ENCODE measurements around the gene KRT79. TPM values are rescaled to one million over a fixed set of nuclear protein-coding genes. Genes with fewer than 3 reads are reported as not detected.

KRT79 gene
- polyA plus RNA-seq, 1 donor from 2014 or later, result not detected

- no peak overlapping the region for H3K4me2 ChIP-seq (ENCODE audit: low read length)
- no peak overlapping the region for H3K27ac ChIP-seq (ENCODE audit: low read length)
- H3K36me3 ChIP-seq (ENCODE audit: insufficient read depth, low read length), result no peaks in the 10 kb centered on the region
- no peaks in the 10 kb centered on the region for H3K9me3 ChIP-seq (ENCODE audit: low read length)
- TF ChIP-seq EZH2 (IDR thresholded peaks at IDR 0.05; ENCODE audit: borderline replicate concordance, insufficient read depth, low read length, poor library complexity, severe bottlenecking), result no peak
- TF ChIP-seq EP300 (conservative IDR thresholded peaks at IDR 0.05; ENCODE audit: poor library complexity, severe bottlenecking), result no peak
- TF ChIP-seq, protein P1, sequence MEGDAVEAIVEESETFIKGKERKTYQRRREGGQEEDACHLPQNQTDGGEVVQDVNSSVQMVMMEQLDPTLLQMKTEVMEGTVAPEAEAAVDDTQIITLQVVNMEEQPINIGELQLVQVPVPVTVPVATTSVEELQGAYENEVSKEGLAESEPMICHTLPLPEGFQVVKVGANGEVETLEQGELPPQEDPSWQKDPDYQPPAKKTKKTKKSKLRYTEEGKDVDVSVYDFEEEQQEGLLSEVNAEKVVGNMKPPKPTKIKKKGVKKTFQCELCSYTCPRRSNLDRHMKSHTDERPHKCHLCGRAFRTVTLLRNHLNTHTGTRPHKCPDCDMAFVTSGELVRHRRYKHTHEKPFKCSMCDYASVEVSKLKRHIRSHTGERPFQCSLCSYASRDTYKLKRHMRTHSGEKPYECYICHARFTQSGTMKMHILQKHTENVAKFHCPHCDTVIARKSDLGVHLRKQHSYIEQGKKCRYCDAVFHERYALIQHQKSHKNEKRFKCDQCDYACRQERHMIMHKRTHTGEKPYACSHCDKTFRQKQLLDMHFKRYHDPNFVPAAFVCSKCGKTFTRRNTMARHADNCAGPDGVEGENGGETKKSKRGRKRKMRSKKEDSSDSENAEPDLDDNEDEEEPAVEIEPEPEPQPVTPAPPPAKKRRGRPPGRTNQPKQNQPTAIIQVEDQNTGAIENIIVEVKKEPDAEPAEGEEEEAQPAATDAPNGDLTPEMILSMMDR (IDR thresholded peaks at IDR 0.05; ENCODE audit: poor library complexity, severe bottlenecking), result no peak
- no peak for TF ChIP-seq SMC3 (conservative IDR thresholded peaks at IDR 0.05; ENCODE audit: poor library complexity)
- TF ChIP-seq POLR2AphosphoS5 (IDR thresholded peaks at IDR 0.05), result no peak
- no peak for TF ChIP-seq TAF1 (IDR thresholded peaks at IDR 0.05; ENCODE audit: low read depth)
- no peak for TF ChIP-seq MXI1 (conservative IDR thresholded peaks at IDR 0.05; ENCODE audit: poor library complexity, severe bottlenecking)
- no peak for TF ChIP-seq REST (IDR thresholded peaks at IDR 0.05; ENCODE audit: borderline replicate concordance)
- no peak for TF ChIP-seq RAD21 (conservative IDR thresholded peaks at IDR 0.05)
- no peak overlapping the region for H3K4me3 ChIP-seq (ENCODE audit: low read length)
- no peaks in the 10 kb centered on the region for H3F3A ChIP-seq (ENCODE audit: insufficient read depth, low read length, poor library complexity, severe bottlenecking)
- no peak overlapping the region for H2AFZ ChIP-seq (ENCODE audit: low read depth, low read length)
- no peaks in the 10 kb centered on the region for H3K79me2 ChIP-seq (replicated peaks; ENCODE audit: insufficient read depth, low read length)
- H3K27me3 ChIP-seq (ENCODE audit: insufficient read depth, low read depth, low read length), result no peaks in the 10 kb centered on the region
- no peaks in the 10 kb centered on the region for H4K20me1 ChIP-seq (ENCODE audit: insufficient read depth)
- no peaks in the 10 kb centered on the region for H3K9me2 ChIP-seq (ENCODE audit: insufficient read depth, low read length)
- no peak overlapping the region for H3K9ac ChIP-seq (ENCODE audit: low read length)
These were observed 18.2 kb downstream of the KRT79 start for GRCh38 chr12:52815676-52816588.

DNA sequence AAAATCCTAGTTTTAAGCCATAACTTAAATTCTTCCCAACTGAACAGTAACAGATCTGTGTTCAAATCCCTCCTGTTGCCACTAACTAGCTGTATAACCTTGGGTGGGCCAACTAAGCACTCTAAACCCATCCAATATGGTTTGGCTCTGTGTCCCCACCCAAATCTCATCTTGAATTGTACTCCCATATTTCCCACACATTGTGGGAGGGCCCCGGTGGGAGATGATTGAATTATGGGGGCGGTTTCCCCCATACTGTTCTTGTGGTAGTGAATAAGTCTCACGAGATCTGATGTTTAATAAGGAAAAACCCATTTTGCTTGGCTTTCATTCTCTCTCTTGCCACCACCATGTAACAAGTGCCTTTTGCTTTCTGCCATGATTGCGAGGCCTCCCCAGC is 18.9 kb downstream of the KRT79 start:
- H3K9me2 ChIP-seq (ENCODE audit: insufficient read depth, low read length), result no peaks in the 10 kb centered on the region
- H3K27ac ChIP-seq (ENCODE audit: low read length), result no peak overlapping the region
- H4K20me1 ChIP-seq (ENCODE audit: insufficient read depth), result no peaks in the 10 kb centered on the region
- H3K36me3 ChIP-seq (ENCODE audit: insufficient read depth, low read length), result no peaks in the 10 kb centered on the region
- H3K4me2 ChIP-seq (ENCODE audit: low read length), result no peak overlapping the region
- no peak overlapping the region for H3K9ac ChIP-seq (ENCODE audit: low read length)
- H3K4me3 ChIP-seq (ENCODE audit: low read length), result no peak overlapping the region
- TF ChIP-seq REST (IDR thresholded peaks at IDR 0.05; ENCODE audit: borderline replicate concordance), result no peak
- TF ChIP-seq EP300 (conservative IDR thresholded peaks at IDR 0.05; ENCODE audit: poor library complexity, severe bottlenecking), result no peak
- TF ChIP-seq, protein P1 (IDR thresholded peaks at IDR 0.05; ENCODE audit: poor library complexity, severe bottlenecking), result no peak
- no peak for TF ChIP-seq TAF1 (IDR thresholded peaks at IDR 0.05; ENCODE audit: low read depth)
- no peak for TF ChIP-seq EZH2 (IDR thresholded peaks at IDR 0.05; ENCODE audit: borderline replicate concordance, insufficient read depth, low read length, poor library complexity, severe bottlenecking)
- TF ChIP-seq MXI1 (conservative IDR thresholded peaks at IDR 0.05; ENCODE audit: poor library complexity, severe bottlenecking), result no peak
- TF ChIP-seq POLR2AphosphoS5 (IDR thresholded peaks at IDR 0.05), result no peak
- TF ChIP-seq SMC3 (conservative IDR thresholded peaks at IDR 0.05; ENCODE audit: poor library complexity), result no peak
- TF ChIP-seq RAD21 (conservative IDR thresholded peaks at IDR 0.05), result no peak
- H3F3A ChIP-seq (ENCODE audit: insufficient read depth, low read length, poor library complexity, severe bottlenecking), result no peaks in the 10 kb centered on the region
- H2AFZ ChIP-seq (ENCODE audit: low read depth, low read length), result no peak overlapping the region
- H3K9me3 ChIP-seq (ENCODE audit: low read length), result no peaks in the 10 kb centered on the region
- H3K79me2 ChIP-seq (replicated peaks; ENCODE audit: insufficient read depth, low read length), result no peaks in the 10 kb centered on the region
- no peaks in the 10 kb centered on the region for H3K27me3 ChIP-seq (ENCODE audit: insufficient read depth, low read depth, low read length)
